ENCODE measurements around the gene PC.

DNA sequence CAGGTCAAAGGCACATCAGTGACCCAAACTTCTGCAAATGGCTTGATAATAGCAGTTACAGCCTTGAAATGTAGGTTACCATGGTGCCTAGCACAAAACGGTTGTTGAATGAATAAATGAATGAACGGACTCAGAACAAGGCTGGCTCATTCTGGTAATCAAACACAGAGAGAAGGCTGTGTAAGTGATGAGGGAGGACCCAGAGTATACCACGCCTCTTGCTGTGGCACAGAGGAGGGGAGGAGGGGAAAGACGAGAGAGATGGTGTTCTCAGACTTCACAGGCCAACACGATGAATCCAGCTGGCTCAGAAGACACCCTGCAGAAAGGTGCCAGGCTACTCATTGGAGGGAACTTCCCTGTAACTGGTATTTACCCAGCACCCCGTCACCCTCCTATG is 38.3 kb downstream of the PC start:
- TF ChIP-seq CTCF (optimal IDR thresholded peaks at IDR 0.05 in 1 of 3, IDR thresholded peaks at IDR 0.05 in 1 of 3, conservative IDR thresholded peaks at IDR 0.05 in 1 of 3; ENCODE audit: extremely low read depth in 1 of 3, insufficient read depth in 2 of 3, low read length in 3 of 3), result no peak
- no peak for TF ChIP-seq EZH2 (IDR thresholded peaks at IDR 0.05; ENCODE audit: low read length)
